DMS53 treated with DMSO at 0.1 percent for 48 hours (cell line): ENCODE measurements around the gene CAPN14.

Source experiments
- DNase-seq: peaks from one replicate; lab custom pipeline; 2025; ENCODE audit not compliant: unreplicated experiment; lab: John Stamatoyannopoulos, UW

The CAPN14 gene

DNA sequence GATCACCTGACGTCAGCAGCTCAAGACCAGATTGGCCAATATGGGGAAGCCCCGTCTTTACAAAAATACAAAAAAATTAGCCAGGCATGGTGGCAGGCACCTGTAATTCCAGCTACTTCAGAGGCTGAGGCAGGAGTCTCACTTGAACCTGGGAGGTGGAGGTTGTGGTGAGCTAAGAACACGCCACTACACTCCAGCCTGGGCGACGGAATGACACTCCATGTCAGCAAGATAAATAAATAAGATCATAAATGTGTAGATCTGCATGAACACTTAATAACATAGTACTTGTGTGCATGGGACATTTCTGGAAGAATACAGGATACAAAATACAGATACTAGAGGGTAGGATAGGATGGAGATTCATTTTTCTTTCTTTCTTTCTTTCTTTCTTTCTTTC is 25.7 kb upstream of the CAPN14 start:
- no peak for DNase-seq

GRCh38 chr2:31241625-31242270 is 24.4 kb upstream of the CAPN14 start:
- DNase-seq: no peak

- DNase-seq: no peak
Observed at GRCh38 chr2:31240381-31241365, 23.4 kb upstream of the CAPN14 start.

DNA sequence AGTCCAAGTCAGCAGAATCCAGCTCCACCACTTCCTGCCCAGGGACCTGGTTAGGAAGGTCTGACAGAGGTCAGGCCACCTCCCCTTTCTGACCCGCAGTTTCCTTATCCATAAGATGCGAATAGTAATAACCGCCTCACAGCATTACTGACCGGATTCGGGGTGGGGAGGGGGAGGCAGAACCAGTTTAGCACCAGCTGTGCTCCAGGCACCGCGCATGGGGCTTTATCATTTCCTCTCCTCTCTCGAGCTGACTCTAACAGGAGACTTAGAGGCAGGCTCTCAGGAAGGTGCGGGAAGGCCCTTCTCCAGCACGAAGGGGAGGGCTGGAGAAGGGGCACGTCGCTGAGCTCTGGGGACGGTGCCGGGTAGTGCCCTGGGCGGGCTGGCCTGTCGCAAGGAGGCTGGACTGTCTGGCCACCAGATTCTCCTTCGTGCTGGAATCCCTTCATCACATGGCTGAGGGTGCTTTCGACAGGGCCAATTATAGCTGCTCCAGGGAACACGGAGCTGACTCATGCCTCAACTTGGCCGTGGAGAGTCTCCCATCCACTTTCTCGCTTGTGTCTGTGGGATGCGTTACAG is 22.4 kb upstream of the CAPN14 start:
- DNase-seq: no peak

GRCh38 chr2:31238906-31239592 is 21.7 kb upstream of the CAPN14 start:
- no peak for DNase-seq

- DNase-seq: no peak
Observed at GRCh38 chr2:31238126-31238905, 21.0 kb upstream of the CAPN14 start.

GRCh38 chr2:31237348-31238017 is 20.2 kb upstream of the CAPN14 start:
- DNase-seq: no peak

DNA sequence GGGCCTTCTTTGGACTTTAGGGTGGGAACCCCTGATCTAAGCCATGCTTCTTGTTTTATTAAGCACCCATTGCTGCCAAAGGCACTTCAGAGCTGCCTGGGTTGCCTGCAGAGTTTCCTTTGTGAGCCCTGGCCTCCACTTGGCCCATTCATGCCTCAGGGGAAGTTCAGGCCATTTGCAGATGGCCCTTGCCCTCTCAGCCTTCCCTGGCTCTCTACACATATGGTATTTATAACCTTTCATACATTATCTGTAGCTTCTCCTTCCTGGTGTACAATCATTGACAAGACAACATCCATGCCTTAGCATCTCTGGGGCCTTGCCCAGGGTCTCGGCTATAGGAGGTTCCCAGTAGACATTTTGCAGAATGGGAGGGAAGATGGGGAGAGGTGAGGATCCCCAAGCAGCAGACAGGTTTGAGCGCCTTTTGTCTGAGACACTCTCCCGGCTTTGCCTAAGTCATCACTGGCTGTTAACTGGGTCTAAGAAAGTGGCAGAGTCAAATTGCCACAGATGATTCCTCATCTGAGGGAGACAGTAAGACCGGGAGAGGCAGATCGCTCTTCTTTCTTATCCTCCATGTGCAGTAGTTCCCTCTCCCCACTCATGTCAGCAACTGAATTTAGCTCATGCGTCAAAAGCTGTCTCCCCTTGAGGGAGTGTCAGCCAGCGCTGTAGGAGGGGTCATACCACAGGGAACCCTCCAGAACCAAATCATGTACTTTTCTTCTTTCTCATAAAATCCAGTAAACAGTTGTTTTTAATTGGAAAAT is 19.3 kb upstream of the CAPN14 start:
- no peak for DNase-seq

DNA sequence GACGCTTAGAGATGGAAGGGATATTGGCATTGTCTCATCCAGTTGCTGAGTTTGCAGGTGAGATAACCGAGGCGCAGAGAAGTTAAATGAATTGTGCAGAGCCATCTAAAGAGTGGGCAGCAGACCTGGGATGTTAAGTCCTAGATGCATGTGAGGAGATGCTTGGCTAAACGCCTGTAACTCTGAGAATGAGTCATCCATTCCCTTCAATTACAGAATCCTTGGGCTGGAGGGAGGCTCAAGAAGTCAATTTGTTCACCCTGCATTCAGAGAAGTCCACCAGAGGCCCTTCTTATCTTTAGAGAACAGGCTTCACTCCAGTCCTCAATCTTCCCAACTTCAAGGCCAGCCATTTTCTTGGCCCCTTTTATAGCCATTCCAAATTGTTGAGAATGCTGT is 18.2 kb upstream of the CAPN14 start:
- no peak for DNase-seq

GRCh38 chr2:31234683-31235503 is 17.6 kb upstream of the CAPN14 start:
- DNase-seq: no peak

DNA sequence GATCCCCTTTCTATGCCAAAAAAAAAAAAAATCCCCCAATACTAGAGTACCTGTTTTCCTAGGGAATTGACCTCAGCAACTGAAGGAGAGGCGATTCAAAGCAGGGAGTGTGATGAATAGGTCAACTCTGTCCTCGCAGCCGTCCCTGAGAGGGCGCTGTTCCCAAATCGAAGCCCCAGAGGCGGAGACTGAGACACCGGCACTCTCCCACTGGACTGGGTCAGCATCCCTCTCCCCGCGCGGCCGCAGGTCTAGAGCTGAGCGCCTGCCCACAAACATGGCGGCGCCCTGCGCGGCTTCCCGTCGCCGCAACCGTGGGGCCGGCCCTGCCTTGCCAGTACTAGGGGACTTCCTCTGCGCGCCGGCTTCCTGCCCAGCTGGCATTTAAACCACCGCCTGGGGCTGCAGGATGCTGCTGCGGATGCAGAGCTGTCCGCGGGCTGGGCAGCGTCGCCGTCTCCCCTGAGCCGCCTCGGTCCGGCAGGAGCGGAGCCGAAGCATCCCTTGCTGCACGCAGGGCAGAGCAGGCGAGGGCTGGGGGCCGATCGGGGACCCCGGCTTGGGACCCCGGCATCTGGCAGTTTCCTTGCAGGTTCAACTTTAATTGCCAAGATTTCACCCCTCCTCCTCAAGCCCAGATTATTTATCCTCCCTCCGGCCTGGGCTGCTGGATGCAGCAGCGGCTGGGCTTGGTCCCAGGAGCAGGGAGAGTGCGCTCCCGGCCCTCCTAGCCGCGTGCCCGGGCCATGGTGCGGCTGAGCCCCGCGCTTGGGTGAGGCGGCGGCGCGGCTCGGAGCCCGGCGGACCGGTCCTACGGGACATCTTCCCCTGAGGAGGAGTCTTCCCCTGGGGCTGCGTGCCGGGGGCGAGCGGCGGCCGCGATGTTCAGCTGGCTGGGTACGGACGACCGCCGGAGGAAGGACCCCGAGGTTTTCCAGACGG is 16.7 kb upstream of the CAPN14 start, which contains the start of gene EHD3:
Gene EHD3 (plus strand): TSS at position 412 of the 942 bp plus-strand sequence. CDS start 470 bp downstream, at position 882.
- DNase-seq: peak; percentile 79

DNA sequence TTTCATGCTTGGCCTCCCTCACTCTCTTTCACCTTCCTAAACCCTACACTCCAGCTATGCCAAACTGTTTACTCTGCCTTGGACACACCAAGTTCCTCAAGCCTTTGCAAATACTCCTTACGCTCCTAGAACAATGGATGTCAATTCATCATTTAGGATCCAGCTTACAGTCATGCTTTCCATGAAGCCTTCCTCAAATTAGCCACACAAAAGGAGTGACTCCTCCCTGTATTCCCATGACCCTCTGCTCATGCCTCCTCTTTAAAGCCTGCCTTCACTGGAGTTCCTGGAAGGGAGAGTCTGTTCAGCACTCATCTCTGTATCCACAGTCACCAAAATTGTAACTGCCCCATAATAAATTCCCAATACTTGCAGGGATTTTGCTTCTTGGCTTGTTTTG is 15.9 kb upstream of the CAPN14 start:
- no peak for DNase-seq

DNA sequence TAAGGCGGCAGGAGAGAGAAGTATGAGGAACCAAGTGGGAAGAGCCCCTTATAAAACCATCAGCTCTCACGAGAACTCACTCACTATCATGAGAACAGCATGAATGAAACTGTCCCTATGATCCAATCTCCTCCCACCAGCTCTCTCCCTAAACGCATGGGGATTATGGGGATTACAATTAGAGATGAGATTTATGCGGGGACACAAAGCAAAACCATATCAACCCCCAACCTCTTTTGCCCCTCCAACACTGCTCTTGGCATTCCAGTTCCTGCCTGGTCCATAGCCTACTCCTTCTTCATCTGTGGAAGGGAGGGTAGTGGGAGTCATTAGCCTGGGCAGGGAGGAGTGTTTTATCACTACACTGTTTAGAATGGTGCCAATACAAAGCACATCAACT is 15.3 kb upstream of the CAPN14 start:
- no peak for DNase-seq

DNA sequence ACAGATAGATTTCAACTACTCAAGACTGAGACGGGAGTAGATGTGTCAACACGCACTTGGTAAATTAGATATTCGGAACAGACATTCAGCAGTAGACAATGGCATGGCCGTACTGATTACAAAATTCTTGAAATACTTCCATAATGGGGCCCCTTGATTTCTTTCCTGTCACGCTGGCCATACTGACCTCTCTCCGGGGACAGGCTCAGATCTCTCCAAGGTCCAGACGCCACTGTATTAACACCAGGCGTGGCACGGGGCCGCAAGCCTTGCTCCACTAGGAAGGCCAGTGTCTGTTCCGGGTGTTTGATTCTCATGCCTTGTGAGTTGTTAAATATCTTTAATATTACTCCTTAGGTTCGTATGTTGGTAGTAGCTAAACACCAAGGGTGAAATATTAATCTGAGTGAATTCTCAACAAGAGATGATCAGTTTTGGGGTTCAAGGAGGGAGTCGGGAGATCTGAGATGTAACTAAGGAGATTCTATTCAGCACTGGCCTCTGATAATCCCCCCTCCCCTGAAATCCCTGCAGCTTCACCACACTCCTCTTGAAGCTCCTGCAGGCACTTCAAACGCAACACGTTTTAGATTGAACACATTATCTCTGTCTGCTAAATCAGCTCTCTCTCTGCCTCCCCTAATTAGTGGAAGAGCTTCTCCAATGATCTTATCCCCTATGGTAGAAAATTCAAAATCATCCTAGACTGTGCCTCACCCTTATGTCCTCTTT is 14.4 kb upstream of the CAPN14 start:
- DNase-seq: no peak

DNA sequence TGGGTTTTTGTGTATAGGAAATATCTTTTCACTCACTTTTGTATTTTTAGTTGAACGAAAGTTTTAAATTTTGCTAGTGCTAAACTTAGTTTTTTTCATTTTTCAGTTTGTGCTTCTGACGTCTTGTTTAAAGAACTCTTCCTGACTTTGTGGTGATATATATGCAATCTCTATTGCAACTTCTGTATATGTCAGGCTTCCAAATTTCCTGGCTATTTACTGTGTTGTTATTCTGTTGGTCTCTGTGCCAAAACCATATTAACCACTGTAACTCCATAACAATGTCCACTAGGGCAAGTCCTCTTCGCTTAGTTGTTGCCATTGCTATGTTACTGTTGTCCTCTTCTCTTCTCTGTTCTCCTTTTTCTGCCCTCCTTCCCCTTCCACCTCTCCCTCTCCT is 13.4 kb upstream of the CAPN14 start:
- DNase-seq: no peak

DNA sequence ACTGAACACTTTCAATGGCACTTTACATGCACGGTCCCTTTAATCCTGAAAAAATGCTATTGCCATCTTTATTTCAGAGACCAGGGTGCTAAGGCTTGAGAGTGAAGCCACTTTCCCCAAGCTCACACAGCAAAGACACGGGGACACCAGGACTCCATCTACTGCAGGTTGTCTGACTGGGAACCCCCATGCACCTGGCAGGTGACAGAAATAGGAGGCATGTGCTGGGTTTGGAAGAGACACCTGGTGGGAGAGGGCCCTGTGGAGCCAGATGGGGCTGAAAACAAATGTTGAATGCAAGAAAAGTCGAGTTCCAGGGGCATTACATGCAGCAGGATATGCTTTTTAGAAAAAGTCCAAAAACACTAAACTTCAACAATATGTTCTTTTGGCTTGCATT is 11.4 kb upstream of the CAPN14 start:
- no peak for DNase-seq

DNA sequence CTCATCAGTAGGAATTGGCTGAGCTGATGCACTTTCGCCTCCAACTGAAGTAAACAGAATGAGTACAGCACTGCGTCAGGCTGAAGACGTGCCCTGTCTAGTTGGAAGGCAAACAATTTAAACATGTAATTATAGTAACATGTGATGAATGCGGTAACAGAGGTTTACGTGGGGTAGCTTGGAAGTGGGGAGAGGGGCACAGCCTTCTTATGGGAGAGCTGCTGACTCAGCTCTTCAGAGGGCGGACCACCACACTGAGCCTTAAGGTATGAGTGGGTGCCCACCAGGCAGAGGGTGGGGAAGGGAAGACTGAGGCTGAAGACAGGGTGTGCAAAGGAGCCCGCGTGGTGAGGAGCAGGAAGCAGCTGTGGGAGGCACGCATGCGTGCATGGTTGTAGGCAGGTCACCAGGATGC is 10.4 kb upstream of the CAPN14 start:
- DNase-seq: no peak
